Left lung (tissue), 10 donors: ENCODE measurements around the gene ENAM. TPM values are rescaled to one million over a fixed set of nuclear protein-coding genes. Genes with fewer than 3 reads are reported as not detected.
"Not testable (repeated sequence)": the region's sequence is repeated elsewhere in the genome, so short reads cannot be mapped to it uniquely, and the experiment has no call there.

Experiments
- ATAC-seq: fragments of 200-7000 bp; cut with Tn5 transposase; one replicate; pipeline ENCODE4 v1.9.1; 2020; ENCODE audit warnings: moderate library complexity
- DNase-seq, 4 donors: peaks; one replicate each; pipeline ENCODE4 v3.0.0-alpha.2; 2013 to 2020
- H3K27ac ChIP-seq, 2 donors: fragments of 200-600 bp; sonication (generic) in 1 of 2; one replicate each; pipeline versions ENCODE4 v1.5.0 to v1.8.0; 2020 to 2021
- H3K27me3 ChIP-seq, 2 donors: fragments of 200-600 bp; sonication (generic) in 1 of 2; one replicate each; pipeline versions ENCODE4 v1.5.0 to v1.8.0; 2020 to 2021
- H3K36me3 ChIP-seq, 2 donors: fragments of 200-600 bp; sonication (generic) in 1 of 2; one replicate each; pipeline versions ENCODE4 v1.5.0 to v1.8.0; 2020 to 2021
- H3K4me1 ChIP-seq, 2 donors: fragments of 200-600 bp; one replicate each; pipeline ENCODE4 v1.8.0; 2021
- H3K4me3 ChIP-seq, 2 donors: fragments of 200-600 bp; sonication (generic) in 1 of 2; one replicate each; pipeline versions ENCODE4 v1.5.0 to v1.8.0; 2020 to 2021; ENCODE audit warnings: mild to moderate bottlenecking in 1 of 2
- H3K9me3 ChIP-seq, 2 donors: fragments of 200-600 bp; sonication (generic) in 1 of 2; one replicate each; pipeline versions ENCODE4 v1.5.0 to v1.8.0; 2020 to 2021
- CTCF ChIP-seq, 2 donors: fragments of 200-600 bp; sonication (generic) in 1 of 2; IDR thresholded peaks; one replicate each; pipeline versions ENCODE4 v1.5.0 to v1.8.0; 2021; ENCODE audit warnings: antibody characterized with exemption in 2 of 2
- intact Hi-C, 2 donors: fragments of 100-400 bp; cut with DNase I; formaldehyde crosslinking; loops; one replicate each; pipeline versions ENCODE4 v1.11.2 to v1.14.2; 2022
- polyA plus RNA-seq, 6 donors: library from polyadenylated mRNA; unstranded; fragments of 120-200 nt; gene quantifications; one replicate each; pipeline ENCODE4 v1.2.1, GENCODE V29; 2013; ENCODE audit not compliant: insufficient read length in 6 of 6
- total RNA-seq, 2 donors: library from RNA; stranded (reverse); fragmentation: NEBNext Ultra II Directional; extraction: Animal tissue kit (Norgen Biotek cat#: 25700); gene quantifications; one replicate each; pipeline ENCODE4 v1.2.1, GENCODE V29; 2021
- donor health status: DM: no; HTN: yes; CAD: no.
- donor health status: DM: no; HTN: no; CAD: no.

ENAM gene
- total and polyA plus RNA-seq, 8 donors, result 0.14 to 0.84 (median 0.42) TPM

GRCh38 chr4:70654605-70655011, 26.1 kb downstream of the ENAM start:
- no peak for ATAC-seq
- no peak for TF ChIP-seq CTCF (IDR thresholded peaks at IDR 0.05)
- H3K36me3 ChIP-seq, result no peaks in the 10 kb centered on the region
- no peaks in the 10 kb centered on the region for H3K9me3 ChIP-seq
- intact Hi-C loops, result no loop called here
- H3K27me3 ChIP-seq, result no peaks in the 10 kb centered on the region
- no peak overlapping the region for H3K27ac ChIP-seq
- peaks cover 0 to 7% of the 10 kb centered on the region in 2 donors for H3K4me1 ChIP-seq
- no peak overlapping the region for H3K4me3 ChIP-seq
- no peak for DNase-seq

GRCh38 chr4:70657326-70657725, 28.8 kb downstream of the ENAM start:
- no peak for TF ChIP-seq CTCF (IDR thresholded peaks at IDR 0.05)
- Histone ChIP-seq H3K27me3 (no peaks in the 10 kb centered on the region), H3K4me1 (peaks cover 0 to 7% of the 10 kb centered on the region in 2 donors), H3K9me3 (no peaks in the 10 kb centered on the region), H3K4me3 (no peak overlapping the region), H3K27ac (no peak overlapping the region), H3K36me3 (no peaks in the 10 kb centered on the region)
- DNase-seq (no peak), ATAC-seq (no peak)
- intact Hi-C loops, result no loop called here

GRCh38 chr4:70658418-70658817, 29.9 kb downstream of the ENAM start:
- intact Hi-C loops, result no loop called here
- TF ChIP-seq CTCF (IDR thresholded peaks at IDR 0.05), result no peak
- Histone ChIP-seq H3K36me3 (no peaks in the 10 kb centered on the region), H3K27ac (no peak overlapping the region), H3K4me3 (no peak overlapping the region), H3K27me3 (no peaks in the 10 kb centered on the region), H3K4me1 (peaks cover 0 to 7% of the 10 kb centered on the region in 2 donors), H3K9me3 (no peaks in the 10 kb centered on the region)
- no peak for DNase-seq
- no peak for ATAC-seq

- no peak for TF ChIP-seq CTCF (IDR thresholded peaks at IDR 0.05)
- no peaks in the 10 kb centered on the region for H3K9me3 ChIP-seq
- no peak for ATAC-seq
- intact Hi-C loops, result no loop called here
- no peak overlapping the region for H3K4me3 ChIP-seq
- no peaks in the 10 kb centered on the region for H3K27me3 ChIP-seq
- H3K4me1 ChIP-seq, result peaks cover 0 to 7% of the 10 kb centered on the region in 2 donors
- H3K36me3 ChIP-seq, result no peaks in the 10 kb centered on the region
- H3K27ac ChIP-seq, result no peak overlapping the region
- no peak for DNase-seq
Measured at GRCh38 chr4:70660106-70660505, 31.6 kb downstream of the ENAM start.

GRCh38 chr4:70661309-70661922, 32.9 kb downstream of the ENAM start:
- H3K36me3 ChIP-seq, H3K27me3 ChIP-seq, H3K4me3 ChIP-seq, H3K9me3 ChIP-seq, DNase-seq, intact Hi-C loops, ATAC-seq, H3K4me1 ChIP-seq, H3K27ac ChIP-seq: not testable (repeated sequence)

- peak; percentile 17 for ATAC-seq
- H3K27ac ChIP-seq, result peak within 1 kb of the TSS in 1 of 2 donors; percentile 16
- intact Hi-C loops, result no loop called here
Measured at GRCh38 chr4:70666369-70666768, 37.8 kb downstream of the ENAM start, which contains the start of gene JCHAIN. JCHAIN (minus strand) TSS chr4:70666508; CDS start chr4:70666490, 18 bp downstream.

More at GRCh38 chr4:70666369-70666768, 37.8 kb downstream of the ENAM start, which contains the start of gene JCHAIN:
- H3K4me1 ChIP-seq, result no peaks in the 10 kb centered on the region
- no peak for TF ChIP-seq CTCF (IDR thresholded peaks at IDR 0.05)
- no peaks in the 10 kb centered on the region for H3K36me3 ChIP-seq
- DNase-seq, result no peak
- no peak within 1 kb of the TSS for H3K4me3 ChIP-seq
- no peaks in the 10 kb centered on the region for H3K27me3 ChIP-seq
- H3K9me3 ChIP-seq, result no peaks in the 10 kb centered on the region
